Progenitor cell of endocrine pancreas (in vitro differentiated cells): Measurements from ENCODE around the gene PDE7B. TPM values are rescaled to one million over a fixed set of nuclear protein-coding genes. Genes with fewer than 3 reads are reported as not detected.

Experiments
- DNase-seq: peaks from one replicate; pipeline ENCODE4 v3.0.0; 2021; ENCODE audit warnings: low spot score; ENCODE audit not compliant: unreplicated experiment
- H3K27ac Mint-ChIP-seq: 2 replicates; pipeline ENCODE4 v1.8.0; 2021; ENCODE audit warnings: mild to moderate bottlenecking, moderate library complexity, mixed read lengths
- H3K27me3 Mint-ChIP-seq: 2 replicates; pipeline ENCODE4 v1.8.0; 2021; ENCODE audit warnings: mixed read lengths
- H3K36me3 Mint-ChIP-seq: 2 replicates; pipeline ENCODE4 v1.8.0; 2022; ENCODE audit warnings: mixed read lengths; ENCODE audit not compliant: insufficient read depth
- H3K4me1 Mint-ChIP-seq: 2 replicates; pipeline ENCODE4 v1.8.0; 2021; ENCODE audit warnings: low read depth, mixed read lengths
- H3K4me3 Mint-ChIP-seq: 2 replicates; pipeline ENCODE4 v1.8.0; 2021; ENCODE audit warnings: low read depth, mild to moderate bottlenecking, moderate library complexity, mixed read lengths
- H3K9me3 Mint-ChIP-seq: 2 replicates; pipeline ENCODE4 v1.8.0; 2021; ENCODE audit warnings: low read depth, mixed read lengths
- total RNA-seq: library from RNA; stranded (reverse); gene quantifications from 2 replicates; pipeline ENCODE4 v1.2.1, GENCODE V29; 2021
- TF ChIP-seq, protein P1 (sequence below): fragments of 200-600 bp; sonication (generic); IDR thresholded peaks from one replicate; pipeline ENCODE4 v1.5.0; 2021; ENCODE audit warnings: antibody characterized with exemption, mild to moderate bottlenecking; ENCODE audit not compliant: unreplicated experiment

Gene PDE7B
- total RNA-seq, 1 donor from 2014 or later, result 0.07 TPM

DNA sequence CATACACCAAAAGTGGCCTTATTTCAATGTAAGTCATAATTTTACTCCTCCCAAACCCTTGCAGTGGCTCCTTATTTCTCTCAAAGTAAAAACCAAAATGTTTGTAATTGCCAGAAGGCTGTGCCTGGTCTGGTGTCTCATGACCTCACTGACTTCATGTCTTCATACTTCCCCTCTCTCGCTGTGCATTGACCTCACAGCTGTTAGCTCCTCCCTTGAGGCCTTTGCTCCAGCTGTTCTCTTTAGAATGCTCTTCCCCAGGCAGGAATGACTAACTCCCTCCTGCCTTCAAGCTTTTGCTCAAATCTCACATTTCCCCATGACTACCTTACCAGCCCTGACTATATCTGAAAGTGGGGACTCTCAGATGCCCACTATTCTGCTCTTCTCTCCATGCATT, 315.3 kb downstream of the PDE7B start:
- no peak for DNase-seq
- H3K27me3 Mint-ChIP-seq, result no peaks in the 10 kb centered on the region
- TF ChIP-seq, protein P1, sequence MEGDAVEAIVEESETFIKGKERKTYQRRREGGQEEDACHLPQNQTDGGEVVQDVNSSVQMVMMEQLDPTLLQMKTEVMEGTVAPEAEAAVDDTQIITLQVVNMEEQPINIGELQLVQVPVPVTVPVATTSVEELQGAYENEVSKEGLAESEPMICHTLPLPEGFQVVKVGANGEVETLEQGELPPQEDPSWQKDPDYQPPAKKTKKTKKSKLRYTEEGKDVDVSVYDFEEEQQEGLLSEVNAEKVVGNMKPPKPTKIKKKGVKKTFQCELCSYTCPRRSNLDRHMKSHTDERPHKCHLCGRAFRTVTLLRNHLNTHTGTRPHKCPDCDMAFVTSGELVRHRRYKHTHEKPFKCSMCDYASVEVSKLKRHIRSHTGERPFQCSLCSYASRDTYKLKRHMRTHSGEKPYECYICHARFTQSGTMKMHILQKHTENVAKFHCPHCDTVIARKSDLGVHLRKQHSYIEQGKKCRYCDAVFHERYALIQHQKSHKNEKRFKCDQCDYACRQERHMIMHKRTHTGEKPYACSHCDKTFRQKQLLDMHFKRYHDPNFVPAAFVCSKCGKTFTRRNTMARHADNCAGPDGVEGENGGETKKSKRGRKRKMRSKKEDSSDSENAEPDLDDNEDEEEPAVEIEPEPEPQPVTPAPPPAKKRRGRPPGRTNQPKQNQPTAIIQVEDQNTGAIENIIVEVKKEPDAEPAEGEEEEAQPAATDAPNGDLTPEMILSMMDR, result no peak
- no peaks in the 10 kb centered on the region for H3K4me1 Mint-ChIP-seq
- H3K36me3 Mint-ChIP-seq, result no peaks in the 10 kb centered on the region
- no peak overlapping the region for H3K27ac Mint-ChIP-seq
- no peak overlapping the region for H3K4me3 Mint-ChIP-seq
- peaks cover 16% of the 10 kb centered on the region for H3K9me3 Mint-ChIP-seq

DNA sequence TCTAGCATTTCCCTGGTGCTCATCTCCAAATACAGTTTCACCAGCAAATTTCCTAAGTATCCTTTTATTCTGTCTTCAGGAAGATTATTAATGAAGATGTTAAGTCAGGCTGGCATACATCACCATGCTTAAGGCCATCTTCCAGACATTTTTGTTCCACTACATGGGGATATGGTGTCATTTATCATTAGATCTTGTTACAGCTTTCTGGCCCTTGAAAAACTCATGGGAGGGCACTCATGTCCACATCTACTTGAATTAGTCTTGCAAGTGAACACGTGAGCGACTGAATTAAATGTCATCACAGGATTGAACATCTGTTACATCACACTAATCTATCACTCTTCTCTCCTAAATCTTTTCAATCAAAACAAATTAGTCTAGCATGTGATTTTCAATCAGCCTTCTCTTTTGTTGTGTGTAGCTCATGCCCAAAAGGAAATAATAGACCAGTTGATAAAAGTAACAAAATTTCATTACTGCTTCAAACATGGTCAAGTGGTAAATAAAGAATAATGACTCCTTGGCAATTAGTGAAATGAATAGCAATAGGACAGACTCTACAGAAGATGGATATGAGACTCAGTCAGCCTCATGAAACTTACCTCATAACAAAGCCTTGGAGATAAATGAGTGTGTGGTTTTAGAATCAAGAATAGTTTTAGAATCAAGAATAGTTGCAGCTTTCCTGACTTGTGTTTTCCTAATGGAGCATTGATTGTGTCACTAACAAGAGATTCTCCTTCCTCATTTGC, 318.1 kb downstream of the PDE7B start:
- Mint-ChIP-seq H3K9me3 (peaks cover 17% of the 10 kb centered on the region), H3K4me1 (peaks cover 2% of the 10 kb centered on the region), H3K27ac (no peak overlapping the region), H3K36me3 (no peaks in the 10 kb centered on the region), H3K4me3 (no peak overlapping the region), H3K27me3 (no peaks in the 10 kb centered on the region)
- DNase-seq, result no peak
- TF ChIP-seq, protein P1, result no peak

DNA sequence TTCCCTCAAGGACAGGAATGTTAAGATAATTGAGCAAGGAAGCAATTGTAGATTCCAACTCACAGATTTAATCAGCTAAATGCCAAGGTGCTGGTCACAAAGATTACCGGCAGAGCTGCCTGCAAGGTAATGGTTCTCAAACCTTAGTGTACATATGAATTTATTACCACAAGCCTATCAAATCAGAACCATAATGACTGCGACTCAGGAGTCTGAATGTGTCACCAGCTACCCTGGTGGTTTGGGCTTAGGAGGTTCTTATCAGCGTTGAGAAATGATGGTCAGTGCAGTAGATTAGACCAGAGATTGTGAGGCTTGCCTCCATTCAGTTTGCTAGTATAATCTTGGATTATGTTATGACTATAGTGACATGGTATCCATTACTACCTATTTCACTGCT, 319.7 kb downstream of the PDE7B start:
- H3K27ac Mint-ChIP-seq, result no peak overlapping the region
- no peaks in the 10 kb centered on the region for H3K36me3 Mint-ChIP-seq
- DNase-seq, result no peak
- no peak overlapping the region for H3K4me3 Mint-ChIP-seq
- peaks cover 14% of the 10 kb centered on the region for H3K9me3 Mint-ChIP-seq
- no peaks in the 10 kb centered on the region for H3K27me3 Mint-ChIP-seq
- H3K4me1 Mint-ChIP-seq, result peaks cover 4% of the 10 kb centered on the region
- TF ChIP-seq, protein P1, result no peak

DNA sequence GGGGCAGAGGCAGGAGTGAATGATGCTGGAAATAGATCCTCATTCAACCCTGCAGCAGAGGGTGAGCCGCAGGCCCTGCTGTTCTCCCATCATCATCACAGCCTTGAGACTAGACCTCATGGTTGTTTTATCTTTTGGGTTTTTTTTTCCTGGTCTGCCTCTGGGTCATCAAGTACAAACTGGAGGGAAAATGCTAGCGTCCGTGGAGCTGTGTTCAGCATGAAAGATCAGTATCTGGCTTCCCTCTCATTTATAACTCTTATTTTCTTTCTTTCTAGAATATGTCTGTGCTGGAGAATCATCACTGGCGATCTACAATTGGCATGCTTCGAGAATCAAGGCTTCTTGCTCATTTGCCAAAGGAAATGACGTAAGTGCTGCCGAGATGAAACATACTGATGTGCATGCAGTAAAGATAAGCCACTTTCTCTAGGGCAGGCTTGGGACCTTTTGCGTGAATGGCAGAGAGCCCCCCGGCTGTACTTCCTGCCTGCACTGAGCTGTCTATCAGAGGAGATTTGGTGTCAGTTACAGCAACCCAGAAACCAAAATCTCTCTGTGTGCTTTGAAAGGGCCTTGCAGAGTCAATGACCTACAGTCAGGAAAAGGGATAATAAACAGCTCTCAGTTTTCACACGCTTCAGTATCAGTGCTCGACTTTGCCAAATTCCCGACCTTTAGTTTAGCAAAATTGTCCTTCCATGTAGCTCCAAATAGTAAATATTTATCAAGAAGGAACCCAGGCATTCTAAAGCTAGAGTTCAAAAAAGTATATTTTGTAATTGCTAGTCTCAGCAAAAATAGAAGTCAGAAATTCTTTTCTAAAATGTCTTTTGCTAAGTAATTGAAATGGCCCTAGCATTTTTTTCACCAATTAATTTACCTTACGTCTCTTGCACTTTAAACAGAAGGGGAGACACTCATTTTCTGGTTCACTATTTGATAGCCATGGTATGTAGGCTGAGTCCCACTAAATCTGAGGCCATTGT, 322.3 kb downstream of the PDE7B start:
- Mint-ChIP-seq H3K9me3 (peaks cover 4% of the 10 kb centered on the region), H3K4me1 (peaks cover 4% of the 10 kb centered on the region), H3K27me3 (no peaks in the 10 kb centered on the region), H3K4me3 (no peak overlapping the region), H3K36me3 (no peaks in the 10 kb centered on the region), H3K27ac (no peak overlapping the region)
- no peak for DNase-seq
- TF ChIP-seq, protein P1, result no peak

DNA sequence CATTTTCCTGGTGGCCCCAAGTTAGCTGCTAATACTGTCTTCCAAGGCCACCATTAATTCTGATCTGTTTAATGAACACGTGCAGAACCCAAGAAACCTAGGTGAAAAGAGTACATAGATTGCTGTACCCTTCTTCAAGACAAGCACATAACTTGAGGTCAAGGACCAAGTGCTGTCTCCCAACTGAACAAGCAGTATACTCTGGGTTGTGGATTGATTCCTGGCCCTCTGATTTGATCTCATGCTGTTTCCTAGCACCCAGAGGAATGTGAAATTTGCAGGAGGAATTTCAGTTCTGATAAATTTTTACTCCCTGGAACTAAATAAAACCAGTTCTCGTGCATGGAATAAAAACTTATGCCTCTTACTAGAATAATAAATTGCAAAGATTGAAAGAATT, 323.0 kb downstream of the PDE7B start:
- Mint-ChIP-seq H3K9me3 (peaks cover 4% of the 10 kb centered on the region), H3K27me3 (no peaks in the 10 kb centered on the region), H3K36me3 (no peaks in the 10 kb centered on the region), H3K27ac (no peak overlapping the region), H3K4me1 (peaks cover 4% of the 10 kb centered on the region), H3K4me3 (no peak overlapping the region)
- TF ChIP-seq, protein P1, result no peak
- DNase-seq, result no peak
